Putamen (tissue), 1 donor: ENCODE results near the gene IMP3.

Source experiments
- DNase-seq: peaks from one replicate; pipeline ENCODE4 v3.0.0-alpha.2; 2016; ENCODE audit warnings: low spot score

The IMP3 gene

DNA sequence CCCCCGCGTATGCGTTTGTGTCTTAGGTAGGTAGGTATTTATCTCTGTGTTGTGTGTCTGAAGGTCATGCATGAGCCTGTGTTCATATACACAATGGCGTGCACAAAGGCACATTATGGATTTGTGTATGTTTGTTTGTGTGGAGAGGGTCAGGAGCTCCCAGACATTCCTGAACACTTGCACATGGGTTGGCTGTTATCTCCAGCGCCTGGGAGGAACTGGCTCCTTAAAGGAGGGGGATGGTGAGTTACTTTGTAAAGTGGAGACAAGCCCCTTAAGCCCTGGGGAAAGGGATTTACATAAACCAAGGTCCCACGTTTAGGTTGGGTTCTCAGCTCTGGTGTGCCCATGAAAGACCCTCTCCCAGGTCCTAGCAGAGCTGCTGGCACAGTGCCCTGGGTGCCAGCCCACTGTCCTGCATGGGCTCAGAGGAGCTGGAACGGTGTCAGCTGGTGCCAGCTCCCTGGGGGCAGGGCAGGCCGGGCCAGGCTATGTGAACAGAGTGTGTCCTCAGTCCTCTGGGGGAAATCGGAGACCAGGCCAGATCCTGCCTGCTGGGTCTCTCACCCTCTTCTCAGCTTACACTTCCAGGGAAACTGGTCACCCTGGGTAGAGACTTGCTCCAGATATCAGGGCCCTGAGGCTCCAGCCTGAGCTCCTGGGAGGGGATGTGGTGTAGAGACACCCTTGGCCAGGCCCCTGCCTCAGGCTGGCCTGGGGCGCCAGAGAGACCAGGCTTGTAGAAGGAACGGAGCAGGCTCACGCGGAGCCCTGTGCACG, 32.8 kb upstream of the IMP3 start:
- no peak for DNase-seq

DNA sequence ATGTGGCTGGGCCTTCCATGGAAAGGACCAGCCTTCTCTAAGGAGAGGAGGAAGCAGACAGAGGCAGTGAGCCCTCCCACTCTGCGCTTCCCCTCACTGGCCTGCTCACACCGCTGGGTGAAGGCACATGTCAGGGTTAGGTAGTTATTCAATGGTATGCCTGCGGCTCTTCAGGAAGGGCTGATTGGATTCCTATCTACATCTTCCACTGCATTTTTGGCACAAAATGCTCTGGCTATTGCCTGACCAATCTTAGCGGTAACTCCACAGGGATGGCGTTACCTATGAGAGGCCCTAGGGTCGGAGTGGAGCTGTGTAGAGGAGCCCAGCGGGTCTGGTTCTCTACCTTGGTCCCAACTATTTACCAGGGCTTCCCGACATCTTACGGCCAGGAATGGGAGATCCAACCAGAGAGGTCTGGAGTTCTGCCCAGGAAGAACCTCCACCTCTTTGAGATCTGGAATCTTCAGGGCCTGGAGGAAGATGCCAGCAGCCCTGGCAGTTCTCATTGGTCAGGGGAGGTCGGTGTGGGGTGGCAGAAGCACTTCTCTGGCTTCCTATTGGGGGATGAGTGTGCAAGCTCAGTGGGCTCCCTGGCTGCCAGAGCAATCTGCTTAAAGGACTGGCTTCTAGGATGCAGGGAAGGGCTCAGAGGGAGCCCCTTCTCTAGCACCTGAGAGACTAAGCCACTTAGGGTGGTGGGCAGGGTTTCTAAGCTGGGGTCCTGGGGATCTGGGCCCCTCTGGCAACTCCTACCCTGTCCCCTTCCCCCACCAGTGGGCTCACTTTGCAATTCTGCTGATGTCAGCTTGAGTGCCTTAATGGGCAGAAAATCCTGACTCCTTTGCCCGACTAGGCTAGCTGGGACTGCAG, 31.9 kb upstream of the IMP3 start:
- DNase-seq: no peak

DNA sequence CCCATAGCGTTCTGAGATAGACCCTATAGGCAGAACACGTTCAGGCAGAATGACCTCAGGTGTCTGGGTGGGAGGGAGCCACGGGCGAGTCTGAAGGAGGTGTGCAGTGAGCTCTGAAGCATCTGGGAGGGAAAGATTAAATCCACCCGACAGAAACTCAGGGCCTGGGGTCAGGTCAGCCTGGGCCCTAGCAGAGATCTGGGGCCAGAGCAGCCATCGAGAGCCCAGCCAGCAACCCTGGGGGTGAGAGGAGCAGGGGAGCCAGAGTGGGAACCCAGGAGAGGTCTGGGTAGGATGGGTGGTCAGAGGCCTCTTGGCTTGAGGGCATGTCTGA, 29.8 kb upstream of the IMP3 start:
- DNase-seq: no peak

DNA sequence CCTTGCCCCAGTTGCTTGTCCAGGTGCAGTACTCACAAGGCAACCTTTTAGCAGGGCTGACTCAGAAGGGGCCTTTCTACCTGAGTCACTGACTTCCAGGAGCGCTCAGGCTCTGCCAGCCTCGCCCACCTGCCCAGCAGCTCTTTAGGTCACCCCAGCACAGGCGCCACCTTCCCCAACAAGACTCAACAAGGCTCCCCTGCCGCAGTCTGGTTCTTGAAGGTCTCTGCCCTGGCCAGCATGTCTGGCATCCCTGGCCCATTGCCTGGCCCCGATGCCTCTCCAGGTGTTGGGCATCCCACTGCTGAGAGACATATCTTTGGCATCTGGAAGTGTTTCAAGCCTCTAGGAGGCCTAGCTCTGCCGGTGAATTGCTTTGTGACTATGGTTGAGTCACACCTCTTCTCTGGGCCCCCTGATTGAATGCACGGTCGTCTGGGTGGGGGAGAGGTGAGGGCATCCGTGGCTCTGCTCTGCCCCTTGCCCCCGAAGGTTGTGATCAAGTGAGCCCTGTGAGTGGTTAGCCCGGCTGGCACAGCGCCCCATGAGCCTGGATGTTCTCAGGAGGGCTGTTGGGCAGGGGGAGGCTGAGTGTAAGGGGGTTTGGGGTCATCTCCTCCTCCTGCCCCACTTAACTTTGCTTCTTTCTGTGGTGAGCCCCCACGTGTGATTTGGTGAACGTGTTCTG, 29.3 kb upstream of the IMP3 start:
- no peak for DNase-seq

DNA sequence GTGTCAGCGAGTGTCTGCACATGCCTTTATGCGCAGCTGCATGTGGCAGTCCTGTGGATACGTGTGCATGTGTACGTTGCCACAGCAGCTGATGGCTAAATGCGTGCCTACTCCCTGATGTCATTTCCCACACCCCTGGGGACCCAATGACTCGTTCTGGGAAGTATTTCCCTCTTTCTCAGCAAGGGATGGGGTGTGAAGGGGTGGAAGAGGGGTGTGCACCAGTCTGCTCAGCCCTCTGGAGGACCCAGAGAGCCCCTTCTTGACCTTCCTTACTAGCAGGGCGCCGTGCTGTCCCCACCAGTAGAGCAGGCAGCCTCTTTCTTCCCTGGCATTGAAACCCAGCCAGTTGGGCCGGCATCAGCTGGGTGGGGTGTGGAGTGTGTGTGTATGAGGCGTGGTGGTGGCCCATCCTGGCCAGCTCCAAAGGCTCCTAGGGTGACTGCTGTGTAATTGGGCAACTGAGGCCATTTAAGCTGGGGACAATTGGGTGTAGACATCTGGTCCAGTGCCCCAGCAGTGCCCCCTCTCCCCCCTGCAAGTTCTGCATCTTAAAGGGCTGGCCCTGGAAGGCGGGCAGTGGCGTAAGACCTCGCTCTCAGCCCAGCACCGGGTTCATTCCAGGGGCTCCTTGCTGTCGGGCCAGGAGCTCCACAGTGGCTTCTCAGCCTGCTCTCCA, 26.9 kb upstream of the IMP3 start:
- DNase-seq: no peak

DNA sequence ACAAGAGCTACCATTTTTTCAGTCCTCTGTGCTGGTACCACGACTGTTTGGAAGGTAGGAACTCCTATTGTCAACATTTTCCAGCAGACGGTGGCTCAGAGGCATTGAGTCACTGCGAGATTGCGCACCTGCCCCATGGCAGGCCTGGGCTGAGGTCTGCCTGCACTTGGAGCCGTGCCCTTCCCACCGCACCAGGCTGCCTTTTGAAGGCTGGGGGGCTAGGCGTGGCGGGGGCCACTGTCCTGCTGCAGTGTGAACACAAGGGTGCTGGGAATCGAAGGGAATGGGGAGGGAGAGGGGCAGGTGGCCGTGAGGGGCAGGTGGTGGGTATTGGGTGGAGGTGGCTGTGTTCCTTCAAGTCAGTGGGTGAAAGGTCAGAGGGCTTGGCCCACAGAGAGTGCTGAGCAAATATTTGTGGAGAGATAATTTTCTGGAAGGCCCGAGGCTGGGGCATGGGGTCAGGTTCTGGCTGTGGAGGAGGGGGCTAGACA, 24.0 kb upstream of the IMP3 start:
- no peak for DNase-seq

DNA sequence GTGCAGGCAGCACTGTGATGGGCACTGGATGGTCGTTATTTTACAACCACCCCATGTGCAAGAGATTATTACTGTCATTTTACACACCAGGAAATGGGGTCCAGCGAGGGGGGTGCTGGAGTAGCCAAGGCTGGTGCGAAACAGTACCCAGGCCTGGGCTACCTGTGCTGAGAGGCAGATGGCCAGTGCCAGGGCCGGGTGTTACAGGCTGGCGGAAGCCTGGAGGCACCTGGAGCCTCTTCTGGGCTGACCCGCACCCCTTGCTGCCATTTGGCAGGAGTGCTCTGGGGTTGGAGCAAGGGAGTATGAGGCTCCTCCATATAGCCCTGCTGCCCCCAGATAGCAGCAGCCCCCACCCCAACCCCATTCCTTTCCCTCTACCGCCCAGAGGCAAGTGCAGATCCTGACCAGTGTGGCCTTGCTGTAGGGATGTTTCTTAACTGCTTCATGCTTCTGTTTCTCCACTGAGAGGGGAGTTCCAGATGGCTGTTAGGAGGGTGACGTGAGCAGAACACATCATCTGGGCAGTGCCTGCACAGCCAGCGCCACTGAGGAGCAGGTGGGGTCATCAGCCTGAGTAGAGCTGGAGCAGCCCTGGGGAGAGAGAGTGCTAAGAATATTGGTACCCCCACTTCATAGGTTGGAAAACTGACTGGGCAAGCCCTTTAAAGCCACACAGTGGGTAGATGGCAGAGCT, 22.9 kb upstream of the IMP3 start:
- no peak for DNase-seq

DNA sequence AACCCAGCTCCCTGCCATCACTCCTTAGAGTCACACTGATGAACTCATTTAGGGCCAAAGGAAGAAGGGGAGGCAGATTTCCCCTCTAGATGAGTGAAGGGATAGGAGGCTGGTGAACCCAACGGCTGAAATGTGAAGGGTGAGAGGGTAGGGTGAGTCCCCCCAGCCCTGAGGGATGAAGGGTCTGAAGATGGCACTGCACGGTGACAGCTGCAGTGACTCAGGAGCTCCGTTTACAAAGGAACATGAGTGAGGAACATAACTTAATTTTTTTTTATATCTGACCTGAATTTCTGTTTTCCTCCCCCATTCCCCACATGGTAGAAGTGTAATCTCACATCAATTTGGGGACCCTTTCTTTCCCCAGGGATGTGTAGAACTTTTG, 21.7 kb upstream of the IMP3 start:
- DNase-seq: no peak

DNA sequence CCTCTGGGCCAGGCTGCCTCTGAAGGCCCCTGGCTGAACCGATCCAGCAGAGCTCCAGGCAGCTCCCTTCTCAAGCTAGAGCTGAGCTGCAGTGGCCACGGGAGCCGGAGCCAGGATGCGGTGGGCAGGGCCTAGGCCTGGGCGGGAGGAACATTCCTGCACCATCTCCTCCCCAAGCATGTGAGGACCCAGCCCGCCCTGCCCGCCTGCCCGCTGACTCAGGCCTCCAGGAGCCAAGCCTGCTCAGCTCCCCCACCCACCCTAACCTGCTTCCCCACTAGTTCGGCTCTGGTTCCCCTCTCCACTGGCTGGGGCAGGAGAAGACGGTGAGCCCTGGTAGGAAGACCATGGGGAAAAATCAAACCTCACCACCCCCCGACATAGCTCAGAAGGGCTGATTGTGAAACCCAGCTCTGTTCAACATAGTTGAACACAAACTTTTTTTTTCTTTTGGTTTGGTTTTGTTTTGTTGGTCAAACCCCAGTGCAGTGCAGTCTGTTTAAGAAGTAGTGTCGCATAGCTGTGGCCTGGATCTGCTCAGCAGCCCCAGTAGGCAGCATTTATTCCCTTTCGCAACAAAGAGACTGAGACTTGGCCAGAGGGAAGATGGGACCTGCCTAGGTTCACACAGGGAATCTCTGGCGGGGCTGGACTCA, 21.2 kb upstream of the IMP3 start:
- no peak for DNase-seq

DNA sequence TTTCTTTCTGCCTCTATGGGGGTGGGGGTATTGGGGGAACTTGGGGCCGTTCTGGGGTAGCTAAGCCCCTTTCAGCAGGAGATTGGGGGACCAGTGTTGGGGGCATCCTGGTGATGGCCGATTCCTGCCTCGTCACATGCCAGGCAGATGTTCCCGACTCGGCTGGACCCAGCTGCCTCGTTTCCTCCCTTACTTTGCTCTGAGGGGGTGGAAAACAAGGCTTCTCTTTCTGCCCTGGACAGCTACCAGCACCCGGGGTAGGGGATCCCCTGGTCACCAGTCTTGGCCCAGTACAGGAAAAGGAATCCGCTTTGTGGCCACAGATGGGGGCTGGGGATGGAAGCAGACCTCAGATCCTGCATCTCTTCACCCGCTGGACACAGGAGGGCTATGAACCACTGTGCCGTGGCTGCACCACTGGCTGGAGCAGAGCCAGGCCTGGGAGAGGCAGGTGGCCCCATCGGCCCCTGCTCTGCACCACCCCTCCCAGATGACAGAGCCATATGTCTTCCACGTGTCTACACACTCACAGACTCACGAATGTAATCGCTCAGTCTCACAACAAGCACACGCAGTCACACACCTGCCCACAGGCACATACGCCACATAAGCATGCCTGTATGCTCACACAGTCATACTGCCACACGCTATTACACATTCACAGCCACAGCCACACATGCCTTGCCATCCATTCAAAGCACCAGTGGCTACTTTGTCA, 20.1 kb upstream of the IMP3 start:
- DNase-seq: no peak

DNA sequence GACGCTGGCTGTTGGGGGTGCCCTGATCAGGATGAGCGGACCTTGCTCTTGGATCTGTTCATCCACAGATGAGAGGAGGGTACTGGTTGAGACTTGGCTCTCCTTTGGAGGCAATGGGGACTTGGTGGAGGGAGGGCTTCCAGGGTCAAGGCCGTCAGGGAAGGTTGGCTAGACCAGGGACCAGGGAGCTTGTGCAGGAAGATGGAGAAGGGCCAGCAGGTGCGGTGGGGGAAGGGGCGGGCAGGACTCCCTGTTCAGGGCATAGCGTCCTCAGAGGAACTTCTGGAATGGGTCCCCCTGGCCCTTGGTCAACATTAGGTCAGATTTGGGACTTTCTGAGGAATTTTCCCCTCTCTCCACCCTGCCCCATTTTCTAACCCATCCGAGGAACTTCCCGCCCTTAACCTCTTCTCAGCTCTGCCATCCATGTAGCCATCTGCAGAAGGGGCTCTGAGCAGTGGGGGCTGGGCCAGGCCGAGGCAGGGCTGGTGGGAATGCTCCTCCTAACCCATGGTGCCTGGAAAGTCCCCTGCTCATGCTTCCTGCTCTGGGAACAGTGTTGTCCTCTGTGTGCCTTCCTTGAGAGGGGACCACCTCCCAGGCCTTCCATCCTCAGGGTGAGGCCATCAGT, 19.2 kb upstream of the IMP3 start:
- no peak for DNase-seq

DNA sequence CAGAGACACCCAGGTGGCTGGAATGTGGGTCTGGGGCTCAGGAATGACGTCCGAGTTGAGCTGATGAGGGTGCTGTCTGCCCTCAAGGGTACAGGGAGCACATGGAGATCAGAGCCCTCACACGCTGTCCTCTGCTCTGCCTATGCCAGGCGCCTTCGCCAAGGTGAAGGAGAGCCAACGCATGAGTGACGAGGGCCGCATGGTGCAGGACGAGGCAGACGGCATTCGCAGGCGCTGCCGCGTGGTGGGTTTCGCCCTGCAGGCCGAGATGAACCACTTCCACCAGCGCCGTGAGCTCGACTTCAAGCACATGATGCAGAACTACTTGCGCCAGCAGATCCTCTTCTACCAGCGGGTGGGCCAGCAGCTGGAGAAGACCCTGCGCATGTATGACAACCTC, 16.8 kb upstream of the IMP3 start:
- DNase-seq: no peak

DNA sequence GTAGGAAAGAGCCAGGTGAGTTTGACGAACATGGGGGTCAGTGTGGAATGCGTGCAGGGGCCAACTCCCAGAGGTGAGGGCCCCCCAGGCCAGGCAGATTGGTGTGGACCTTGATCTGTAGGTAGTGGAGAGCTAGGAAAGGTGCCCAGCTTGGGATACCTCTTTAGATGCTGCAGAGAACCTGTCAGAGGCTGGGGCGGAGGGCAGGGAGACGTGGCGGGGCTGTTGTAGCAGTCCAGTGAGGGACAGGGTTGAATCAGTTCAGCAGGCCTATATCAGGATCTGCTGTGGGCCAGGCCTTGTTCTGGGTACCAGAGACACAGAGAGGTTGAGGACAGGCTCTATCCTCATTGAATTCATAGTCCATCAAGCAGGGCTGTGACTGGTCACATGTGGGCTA, 16.3 kb upstream of the IMP3 start:
- no peak for DNase-seq

DNA sequence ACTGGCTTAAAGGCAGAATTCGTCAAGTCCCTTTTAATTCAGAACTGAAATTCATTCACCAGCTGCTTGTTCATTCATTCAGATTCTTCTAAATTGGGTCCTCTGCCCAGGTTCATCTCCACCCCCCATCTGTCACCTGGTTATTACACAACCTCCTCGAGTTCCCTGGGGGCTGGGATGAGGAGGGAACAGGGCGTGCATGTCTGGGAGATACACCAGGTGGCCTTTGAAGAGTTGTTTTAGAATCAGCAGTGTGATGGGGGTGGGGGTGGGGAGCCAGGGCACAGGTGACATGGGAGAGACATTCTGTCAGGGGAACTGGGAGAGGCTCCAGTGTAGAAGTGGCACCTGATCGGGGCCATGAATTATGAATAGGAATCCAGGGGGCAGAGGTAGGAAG, 15.9 kb upstream of the IMP3 start:
- DNase-seq: no peak

DNA sequence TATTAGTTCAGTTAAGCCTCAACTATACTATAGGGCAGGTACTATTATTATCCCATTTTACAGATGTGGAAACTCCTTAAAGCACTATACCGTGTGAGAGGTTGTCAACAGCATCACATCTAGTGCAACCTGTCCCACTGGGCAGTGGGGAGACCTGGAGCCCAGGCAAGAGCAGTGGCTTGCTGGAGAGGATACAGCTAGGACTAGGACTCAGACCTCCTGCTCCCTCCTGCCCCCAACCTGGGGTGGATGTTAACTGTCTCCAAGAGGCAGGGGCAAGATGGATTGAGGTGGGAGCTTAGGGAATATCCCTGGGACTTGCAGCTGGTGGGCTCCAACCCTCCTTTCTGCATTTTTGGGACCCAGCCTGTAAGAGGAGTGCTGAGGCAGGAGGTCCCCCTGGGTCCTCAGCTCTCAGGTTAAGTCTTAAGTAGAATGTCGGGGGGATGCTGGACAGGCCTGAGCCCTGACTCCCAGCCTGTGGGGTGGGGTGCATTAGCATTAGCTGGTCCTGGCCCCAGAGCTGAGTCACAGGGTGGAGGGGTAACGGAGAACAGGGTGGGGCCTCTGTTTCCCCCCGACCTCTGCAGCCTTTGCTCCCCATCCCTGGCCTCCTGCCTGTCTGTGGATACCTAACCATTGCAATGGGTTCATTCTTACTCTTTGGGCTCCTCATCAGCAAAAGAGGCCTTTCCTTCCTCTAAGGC, 14.3 kb upstream of the IMP3 start:
- DNase-seq: no peak

DNA sequence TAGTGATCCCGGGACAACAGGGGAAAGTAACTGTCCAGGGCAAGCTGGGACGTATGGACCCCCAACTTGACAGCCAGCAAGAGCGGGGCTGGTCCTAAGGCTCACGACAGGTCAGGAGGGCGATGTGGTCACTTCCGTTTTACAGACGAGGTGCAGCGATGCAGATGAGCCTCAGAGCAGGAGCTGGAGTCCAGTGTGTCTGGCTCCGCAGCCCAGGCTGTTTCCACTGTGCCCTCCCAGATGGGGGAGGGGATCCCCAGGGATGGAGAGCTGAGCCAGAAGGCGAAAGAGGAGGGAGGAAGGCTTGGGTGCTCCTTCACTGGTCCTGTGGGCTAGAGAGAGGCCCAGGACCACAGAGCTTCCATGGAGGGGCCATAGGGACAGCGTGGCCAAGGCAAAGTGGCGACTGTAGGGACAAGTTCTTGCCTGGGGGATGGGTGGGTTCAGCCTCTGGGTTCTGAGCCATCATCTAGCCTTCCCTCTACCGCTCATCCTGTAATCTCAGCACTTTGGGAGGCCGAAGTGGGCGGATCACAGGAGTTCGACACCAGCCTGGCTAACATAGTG, 13.4 kb upstream of the IMP3 start:
- DNase-seq: no peak

DNA sequence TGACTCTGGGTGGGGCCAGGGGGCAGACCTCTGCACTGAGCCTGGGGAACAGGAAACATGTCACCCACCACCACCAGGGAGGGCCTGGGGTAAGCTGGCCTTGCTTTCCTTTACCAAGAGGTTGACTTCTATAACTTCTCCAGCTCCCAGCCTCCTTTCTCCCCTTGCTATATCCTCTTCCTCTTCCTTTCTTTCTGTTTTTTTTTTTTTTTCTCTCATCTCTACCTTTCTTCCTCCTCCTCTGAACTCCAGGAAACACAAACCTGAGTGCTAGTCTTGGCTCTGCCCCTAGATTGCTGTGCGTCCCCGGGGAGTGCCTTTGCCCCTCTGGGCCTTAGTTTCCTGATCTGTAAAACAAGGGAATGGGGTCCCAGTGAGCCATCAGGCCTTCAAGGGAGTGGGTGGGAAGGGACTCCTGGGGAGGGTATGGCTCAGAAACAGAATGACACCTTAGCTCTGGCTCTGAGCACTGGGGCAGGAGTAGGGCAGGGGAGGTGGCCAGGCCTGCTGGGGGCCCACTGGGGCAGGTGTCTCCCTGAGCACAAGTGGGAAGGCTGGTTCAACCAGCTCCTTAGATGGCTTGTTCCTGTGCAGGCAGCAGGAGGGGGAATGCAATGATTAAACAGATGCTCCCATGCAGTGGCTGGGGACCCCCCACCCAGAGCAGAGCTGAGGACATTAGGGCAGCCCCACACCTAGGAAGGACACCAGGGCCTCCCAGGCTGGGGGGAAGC, 12.0 kb upstream of the IMP3 start:
- DNase-seq: no peak
